Dermis microvascular lymphatic vessel endothelial cell (primary cell): ENCODE results near the gene TNRC6B. TPM values are rescaled to one million over a fixed set of nuclear protein-coding genes. Genes with fewer than 3 reads are reported as not detected.
"Not testable (repeated sequence)": the region's sequence is repeated elsewhere in the genome, so short reads cannot be mapped to it uniquely, and the experiment has no call there.

Experiments
- DNase-seq, 2 donors: peaks; one replicate each; pipeline versions ENCODE4 v3.0.0 to v3.0.0-alpha.2; 2010; ENCODE audit warnings: low read depth in 2 of 2
- total RNA-seq: library from RNA; depleted of rRNA; stranded (reverse); fragments of >200 nt; gene quantifications from 2 replicates; pipeline ENCODE4 v1.2.1, GENCODE V29; 2014

TNRC6B gene
- total RNA-seq, 1 donor from 2014 or later, result 12.6 TPM

DNA sequence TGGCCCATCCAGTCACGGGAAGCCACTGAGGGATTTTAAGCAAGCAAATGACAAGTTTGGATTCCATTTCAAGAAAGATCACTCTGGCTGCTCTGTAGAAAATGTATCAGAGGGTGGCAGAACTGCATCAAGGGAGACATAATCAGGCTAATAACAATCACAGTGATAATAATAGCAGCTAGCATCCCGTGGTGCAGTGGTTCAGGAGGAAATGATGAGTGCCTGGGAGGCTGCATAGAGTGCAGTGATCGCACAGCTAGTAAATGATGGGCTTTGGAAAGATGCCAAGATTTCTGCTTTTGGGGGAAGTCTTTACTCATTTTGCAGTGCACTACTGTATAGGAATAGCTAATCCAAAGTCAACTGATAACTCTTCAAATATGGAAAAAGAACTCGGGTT, 35.8 kb downstream of the TNRC6B start:
- peak; percentile 52 to 75 for DNase-seq

DNA sequence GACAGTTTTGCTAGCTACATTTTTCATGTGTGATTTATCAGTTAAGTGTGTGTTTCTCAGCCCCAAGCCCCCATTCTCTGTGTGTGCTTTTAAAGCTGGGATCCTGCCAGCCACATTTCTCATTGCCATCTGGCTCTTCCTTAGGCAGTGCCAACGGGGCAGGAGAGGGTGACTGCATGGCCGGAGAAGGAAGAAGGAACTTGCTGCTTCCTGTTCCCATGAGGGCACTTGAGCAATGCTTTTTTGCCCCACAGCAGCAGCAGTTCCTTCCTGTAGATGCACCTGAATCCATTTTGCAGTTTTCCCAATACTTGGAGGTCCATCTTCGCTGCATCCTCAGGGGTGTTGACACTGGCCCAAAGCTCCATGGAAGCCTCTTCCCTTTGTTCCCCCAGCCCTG, 37.5 kb downstream of the TNRC6B start:
- peak in 1 of 2 donors; percentile 62 for DNase-seq

DNA sequence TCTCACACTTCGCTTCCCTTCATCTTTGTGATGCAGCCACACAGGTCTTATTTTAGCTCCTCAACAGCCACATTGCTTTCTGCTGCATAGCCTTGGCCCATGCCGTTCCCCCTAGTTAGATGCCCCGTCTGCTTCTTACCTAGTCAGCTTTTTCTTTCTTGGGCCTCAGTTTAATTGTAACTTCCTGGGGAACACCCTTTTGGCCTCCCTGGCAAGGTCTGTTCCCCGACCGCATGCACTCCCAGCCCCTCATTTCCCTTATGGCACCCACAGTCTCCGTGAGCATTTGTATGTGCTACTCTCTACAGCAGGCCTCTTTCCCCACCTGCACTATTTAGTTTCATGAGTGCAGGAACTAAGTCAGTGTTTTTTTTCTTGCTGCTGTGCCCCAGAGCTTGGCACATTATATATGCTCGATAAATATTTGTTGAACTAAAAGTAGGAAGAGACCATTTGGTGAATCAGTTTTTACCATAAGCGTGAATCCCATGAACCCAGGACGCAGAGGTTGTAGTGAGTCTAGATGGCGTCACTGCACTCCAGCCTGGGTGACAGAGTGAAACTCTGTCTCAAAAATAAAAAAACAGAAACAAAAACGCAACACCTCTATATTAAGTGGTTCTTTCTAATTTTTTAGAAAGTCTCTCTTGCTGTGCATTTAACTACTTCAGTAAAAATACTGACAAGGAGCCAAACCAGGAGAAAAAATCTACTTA, 38.5 kb downstream of the TNRC6B start:
- no peak for DNase-seq

DNA sequence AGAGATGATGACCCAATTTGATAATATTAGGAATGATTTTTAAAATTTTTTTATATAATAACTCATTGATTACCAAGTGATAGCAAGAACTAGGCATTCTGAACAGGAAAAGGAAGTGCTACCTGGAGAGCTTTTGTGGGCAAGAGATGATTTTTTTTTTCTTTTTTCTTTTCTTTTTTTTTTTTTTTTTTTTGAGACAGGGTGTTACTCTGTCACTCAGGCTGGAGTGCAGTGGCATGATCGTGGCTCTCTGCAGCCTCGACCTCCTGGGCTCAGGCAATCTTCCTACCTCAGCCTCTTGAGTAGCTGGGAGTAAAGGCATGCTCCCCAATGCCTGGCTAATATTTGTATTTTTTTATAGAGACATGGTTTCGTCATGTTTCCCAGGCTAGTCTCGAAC, 40.4 kb downstream of the TNRC6B start:
- no peak for DNase-seq

DNA sequence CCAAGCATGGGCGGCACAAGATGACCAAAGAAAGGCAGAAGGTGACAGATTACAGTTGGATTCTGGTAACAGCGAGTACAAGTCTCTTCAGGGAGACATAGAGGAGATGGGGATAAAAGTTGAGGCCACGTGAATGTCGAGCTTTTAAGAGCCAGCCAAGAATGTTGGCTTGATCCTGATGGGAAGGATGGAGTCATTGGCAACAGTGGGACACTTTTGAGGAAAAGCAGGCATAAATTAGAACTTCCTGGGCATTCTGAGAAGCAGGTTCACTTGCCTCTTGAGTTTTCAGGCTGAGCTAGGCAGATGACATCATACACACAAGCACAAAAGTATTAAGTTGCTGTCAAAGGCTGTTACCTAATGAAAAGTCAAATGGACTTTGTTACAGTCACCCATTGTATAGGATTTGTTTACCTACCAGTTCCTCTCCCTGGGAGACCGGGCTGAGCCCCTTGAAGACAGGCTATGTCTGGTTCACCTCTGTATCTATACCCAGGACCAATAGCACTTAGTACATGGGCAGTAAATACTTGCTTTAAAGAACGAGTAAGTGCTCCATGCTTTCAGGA, 41.1 kb downstream of the TNRC6B start:
- no peak for DNase-seq

DNA sequence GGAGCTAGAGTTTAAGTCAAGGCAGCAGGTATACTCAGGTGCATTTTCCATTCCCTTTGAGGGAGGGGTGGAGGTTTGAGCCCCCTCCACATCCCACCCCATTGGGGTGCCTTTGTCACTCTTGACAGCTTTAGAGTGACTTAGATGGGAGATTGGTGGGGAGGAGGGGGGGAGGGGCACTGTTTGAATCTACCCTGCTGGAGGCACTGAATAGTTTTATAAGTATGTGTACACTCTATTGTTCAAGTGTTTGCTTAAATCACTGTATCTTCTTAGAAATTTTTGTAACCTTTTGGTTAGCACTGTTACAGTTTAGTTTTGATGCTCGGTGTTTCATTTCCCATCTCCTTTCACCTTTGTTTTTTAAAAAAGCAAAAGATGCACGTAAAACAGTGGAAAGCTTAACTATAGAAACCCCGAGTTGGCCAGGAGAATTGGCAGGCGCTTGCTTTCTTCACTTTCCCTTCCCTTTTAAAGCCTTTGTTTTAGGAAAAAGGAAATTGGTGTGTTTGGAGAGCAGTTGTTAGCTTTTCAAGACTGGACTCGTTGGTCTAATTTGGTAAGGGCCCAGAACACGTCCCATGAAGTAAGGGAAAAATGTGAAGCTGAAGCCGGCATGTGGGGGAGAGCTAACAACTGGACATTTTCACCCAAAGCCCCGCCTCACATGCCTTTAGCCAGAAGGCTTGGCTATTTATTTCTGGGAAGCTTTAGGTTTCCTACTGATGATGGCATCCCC, 42.8 kb downstream of the TNRC6B start:
- peak in 1 of 2 donors; percentile 48 for DNase-seq

DNA sequence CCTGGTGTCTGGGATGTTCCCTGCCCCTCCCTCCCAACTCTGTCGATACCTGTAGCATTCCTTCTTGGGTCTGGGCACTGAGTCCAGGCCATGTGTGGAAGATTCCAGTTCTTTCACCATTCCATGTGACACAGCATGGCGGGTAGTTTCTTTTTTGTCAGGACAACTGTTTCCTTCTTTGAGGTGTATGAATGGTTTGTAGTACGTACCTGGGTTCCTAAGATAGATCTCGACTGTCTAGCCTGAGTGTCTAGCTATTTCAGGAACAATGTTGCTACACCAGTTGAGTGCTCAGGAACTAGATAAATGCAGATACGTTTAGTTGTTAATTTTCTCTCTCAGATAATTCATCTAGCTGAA, 43.3 kb downstream of the TNRC6B start:
- no peak for DNase-seq

DNA sequence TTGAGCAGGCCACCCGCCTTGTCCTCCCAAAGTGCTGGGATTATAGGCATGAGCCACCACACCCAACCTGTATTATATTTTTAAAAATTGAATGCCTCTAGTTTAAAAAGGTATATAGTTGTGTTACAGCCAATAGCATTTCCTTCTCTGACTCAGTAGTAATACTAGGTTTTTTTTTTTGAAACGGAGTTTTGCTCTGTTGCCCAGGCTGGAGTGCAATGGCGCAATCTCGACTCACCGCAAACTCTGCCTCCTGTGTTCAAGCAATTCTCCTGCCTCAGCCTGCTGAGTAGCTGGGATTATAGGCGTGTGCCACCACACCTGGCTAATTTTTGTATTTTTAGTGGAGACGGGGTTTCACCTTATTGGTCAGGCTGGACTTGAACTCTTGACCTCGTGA, 45.3 kb downstream of the TNRC6B start:
- DNase-seq, result not testable (repeated sequence)

DNA sequence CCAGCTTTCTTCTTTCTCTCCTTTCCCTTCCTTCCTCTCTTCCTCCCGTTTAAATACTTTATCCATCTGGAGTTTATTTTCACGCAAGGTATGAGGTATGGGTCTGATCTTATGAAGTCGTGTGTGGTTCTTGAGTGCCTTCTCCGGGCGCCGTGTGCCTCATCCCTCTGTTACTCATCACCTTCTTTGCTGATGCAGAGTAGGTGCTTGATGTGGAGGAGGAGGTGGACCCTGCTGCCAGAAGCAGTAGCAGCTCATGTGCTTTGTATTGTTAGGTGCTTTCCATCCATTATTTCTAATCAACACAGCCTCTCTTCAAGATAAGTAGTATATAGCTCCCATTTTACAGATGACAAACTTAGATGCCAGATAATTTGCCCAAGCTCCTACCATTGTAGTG, 47.0 kb downstream of the TNRC6B start:
- no peak for DNase-seq

DNA sequence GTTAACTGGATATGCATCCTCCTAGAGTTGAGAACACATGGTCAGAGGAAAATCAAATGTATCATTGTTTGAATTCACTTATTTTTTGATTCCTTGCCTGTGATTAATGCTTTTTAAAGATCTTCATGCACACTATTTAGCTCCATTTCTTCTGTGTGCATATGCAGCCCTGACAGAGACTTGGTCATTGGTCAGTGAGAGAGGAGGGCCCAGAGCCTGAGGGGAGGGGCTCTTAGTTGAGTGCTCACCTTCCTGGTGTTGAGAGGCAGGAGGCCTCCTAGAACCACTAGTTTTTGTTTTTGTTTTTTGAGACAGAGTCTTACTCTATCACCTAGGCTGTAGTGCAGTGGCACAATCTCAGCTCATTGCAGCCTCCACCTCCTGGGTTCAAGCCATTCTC, 48.9 kb downstream of the TNRC6B start:
- DNase-seq, result no peak

DNA sequence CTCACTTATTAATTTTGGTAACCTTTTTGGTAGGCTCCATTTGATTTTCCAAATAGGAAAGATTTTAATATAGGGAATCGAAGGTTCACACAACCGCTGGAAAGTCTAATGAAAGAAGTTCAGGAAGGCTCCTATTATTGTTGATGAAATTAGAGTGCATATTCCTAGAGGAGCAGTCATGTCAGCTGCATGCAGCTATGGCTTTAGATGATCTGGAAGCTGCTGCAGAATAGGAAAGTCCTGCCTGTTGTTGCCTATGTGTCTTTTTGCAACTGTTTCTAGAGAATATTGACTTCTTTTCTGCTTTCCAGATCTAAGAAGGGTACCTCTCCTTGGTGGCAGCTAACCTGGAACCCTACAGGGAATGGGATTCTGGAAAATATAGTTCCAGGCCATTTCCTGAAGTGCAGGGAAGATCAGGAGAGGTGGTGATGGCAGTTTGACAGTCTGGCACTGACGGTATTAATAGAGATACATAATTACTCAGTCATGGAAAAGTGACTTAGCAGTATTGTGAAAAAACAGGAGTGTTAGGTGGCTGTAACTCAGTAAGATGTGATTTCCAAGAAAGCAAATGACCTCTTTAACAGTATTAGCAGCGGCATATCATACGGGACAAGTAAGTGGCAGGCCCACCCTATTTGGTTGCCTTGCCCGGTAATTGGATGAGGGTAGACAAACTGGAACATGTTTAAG, 54.0 kb downstream of the TNRC6B start:
- DNase-seq, result no peak

DNA sequence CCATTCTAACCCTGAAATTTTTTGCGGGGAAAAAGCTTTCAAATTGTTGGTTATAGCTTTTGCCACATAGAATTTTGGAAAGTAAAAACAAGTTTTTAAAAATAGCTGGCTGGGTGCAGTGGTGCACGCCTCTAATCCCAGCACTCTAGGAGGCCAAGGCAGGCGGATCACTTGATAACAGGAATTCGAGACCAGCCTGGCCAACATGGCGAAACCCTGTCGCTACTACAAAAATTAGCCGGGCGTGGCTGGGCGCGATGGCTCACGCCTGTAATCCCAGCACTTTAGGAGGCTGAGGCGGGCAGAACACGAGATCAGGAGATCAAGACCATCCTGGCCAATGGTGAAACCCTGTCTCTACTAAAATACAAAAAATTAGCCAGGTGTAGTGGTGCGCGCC, 54.9 kb downstream of the TNRC6B start:
- no peak for DNase-seq

DNA sequence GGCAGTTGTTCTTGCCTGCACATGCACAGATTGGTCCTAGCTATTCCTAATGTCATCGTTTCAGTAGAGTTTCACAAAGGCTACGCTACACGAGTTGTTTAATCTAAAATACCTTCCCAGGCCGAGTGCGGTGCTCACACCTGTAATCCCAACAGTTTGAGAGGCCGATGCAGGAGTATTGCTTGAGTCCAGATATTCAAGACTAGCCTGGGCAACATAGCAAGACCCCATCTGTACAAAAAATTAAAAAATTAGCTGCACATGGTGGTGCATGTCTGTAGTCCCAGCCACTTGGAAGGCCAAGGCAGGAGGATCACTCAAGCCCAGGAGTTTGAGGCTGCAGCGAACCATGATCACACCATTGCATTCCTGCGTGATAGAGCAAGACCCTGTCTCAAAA, 56.2 kb downstream of the TNRC6B start:
- DNase-seq, result no peak

DNA sequence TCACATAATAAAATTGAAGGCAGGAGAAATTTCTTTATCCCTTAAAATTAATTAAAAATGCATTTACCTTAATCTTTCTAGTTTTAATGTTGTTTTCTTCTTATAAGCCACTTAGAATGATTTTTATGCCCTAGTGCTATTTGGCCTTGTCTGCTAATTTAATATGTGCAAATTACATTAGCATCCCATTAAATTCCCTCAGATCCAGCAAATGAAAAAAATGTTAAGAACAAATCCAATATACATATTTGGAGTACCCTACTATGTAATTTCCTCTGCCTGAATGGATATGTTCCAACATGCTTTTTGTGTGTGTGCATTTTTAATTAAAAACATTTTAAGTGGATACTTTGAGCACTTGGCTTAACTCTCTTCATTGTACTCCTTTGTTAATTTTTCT, 56.9 kb downstream of the TNRC6B start:
- DNase-seq, result no peak

DNA sequence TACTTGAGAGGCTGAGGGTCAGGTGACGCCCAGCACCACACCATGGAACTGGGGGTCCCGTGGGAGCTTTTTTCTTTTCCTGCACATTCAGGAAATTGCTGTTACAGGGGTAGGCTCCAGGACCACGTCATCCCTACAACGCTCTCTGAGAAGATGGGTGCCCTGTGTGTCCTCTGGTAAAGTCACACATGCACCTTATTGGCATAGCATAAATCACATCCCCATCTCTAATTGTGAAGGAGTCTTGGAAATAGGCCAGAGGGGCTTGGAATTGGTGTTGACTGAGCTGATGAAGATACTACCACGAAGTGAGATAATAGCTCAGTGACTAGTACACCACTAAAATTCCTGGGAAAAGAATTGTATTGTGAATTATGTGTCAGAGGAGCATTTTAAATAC, 57.6 kb downstream of the TNRC6B start:
- DNase-seq, result no peak

DNA sequence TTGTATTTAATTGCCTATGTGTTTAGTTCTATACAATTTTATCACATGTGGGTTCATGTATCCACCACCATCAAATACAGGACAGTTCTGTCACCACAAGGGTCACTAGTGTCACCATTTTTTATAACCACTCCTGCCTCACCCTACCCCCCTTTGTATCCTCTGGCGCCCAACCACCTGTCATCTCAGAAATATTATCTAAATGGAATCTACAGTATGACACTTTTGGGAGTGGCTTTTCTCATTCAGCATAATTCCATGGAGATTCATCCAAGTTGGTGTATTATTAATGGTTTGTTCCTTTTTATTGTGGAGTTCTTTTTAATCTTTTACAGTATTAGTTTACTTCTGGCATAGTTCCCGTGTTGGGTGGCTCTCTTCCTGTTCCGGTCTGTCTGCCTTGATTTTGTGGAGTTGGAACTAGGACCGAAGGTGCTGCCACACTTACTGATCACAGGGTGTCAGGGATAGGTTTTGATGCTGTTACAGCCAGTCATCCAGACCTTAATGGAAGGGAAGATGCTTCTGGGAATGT, 58.5 kb downstream of the TNRC6B start:
- DNase-seq, result no peak

DNA sequence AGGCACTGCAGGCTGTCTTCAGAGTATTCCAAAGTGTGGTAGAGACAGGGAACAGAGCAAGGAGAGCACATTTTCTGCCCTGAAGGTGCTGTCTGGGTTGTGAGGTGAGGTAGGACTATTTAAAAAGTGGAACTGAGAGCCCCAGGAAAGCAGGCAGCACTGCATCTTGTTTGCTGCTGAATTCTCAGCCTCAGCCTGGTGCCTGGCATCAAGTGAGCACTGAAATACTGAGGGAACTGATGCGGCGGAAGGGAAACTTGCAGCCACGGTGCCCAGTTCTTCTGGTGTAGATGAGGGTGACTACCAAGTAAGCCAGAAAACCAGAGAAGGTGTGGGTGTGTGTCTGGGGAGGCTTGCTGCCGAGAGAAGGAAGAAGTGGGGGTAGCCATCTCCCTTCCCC, 59.5 kb downstream of the TNRC6B start:
- DNase-seq, result no peak

DNA sequence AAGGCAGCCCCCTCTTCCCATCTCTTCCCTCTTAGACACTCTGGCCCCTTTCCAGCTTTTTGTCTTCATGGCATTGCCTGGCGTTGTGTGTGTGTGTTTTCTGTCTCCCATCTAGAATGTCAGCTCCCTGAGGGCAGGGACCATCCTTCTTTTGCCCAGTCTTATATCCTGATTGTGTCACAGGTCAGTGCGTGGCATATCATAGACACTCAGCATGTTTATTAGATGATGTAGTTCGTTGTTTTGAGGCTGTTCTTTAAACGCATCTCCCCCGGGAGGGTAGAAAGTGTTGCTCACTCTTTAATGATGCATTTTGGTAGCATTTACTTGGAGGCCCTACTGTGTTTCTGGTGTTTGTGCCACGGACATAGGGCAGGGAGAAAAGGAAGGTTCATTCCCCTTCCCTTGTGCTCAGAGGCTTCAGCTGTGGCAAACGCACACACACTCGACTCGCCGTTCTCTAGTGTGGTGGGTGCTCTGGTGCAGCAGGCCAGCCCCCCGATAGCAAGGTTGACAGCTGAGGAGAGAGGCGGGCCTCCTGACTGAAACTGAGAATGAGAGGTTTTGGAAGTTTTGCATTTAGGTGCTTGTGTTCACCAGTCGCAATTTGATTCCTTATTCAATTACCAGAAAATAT, 60.2 kb downstream of the TNRC6B start:
- no peak for DNase-seq

DNA sequence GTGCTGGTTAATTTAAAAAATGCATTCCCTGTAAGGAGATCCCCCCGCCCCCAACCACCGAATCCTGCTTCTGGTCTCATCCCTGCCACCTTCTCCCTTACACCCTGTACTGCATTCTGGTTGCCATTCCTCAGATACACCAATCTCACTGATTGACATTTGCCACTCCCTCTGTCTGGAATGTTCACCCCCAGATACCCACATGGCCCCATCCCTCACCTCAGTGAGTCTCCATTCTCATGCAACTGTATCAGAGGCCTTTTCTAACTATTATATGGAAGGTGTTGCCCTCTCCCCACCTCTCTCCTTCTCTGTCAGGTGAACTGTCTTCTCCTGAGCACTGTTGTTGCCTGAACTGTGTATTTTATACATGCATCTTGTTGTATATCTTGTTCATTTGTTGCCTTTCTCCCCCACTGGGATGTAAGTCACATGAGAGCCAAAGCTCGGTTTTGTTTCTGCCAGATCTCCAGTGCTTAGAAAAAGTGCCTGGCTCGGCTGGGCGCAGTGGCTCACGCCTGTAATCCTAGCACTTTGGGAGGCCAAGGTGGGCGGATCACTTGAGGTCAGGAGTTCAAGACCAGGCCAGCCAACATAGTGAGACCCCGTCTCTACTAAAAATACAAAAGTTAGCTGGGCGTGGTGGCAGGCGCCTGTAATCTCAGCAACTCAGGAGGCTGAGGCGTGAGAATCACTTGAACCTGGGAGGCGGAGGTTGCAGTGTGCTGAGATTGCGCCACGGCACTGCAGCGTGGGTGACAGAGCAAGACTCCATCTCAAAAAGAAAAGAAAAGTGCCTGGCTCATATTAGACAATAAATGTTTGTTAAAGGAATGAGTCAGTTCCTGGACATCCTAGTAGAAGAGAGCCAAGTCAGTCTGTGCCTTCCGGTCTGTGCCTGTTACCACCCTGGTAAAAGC, 61.0 kb downstream of the TNRC6B start:
- peak in 1 of 2 donors; percentile 76 for DNase-seq

DNA sequence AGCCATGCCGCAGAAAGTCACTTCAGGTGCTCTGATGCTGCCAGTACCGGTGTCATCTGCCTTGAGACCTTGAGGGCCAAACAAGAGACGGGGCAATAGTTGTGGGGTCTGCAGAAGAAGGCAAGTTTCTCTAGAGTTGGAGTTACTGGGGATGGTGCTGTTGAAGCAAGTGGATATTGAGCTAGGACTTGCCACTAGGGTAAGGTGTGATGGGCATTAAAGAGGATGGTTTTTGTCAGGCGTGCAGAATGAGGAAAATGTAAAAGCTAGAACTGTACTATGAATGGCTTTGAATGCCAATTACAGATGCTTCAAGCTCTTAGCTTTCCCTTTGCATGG, 61.6 kb downstream of the TNRC6B start:
- no peak for DNase-seq

DNA sequence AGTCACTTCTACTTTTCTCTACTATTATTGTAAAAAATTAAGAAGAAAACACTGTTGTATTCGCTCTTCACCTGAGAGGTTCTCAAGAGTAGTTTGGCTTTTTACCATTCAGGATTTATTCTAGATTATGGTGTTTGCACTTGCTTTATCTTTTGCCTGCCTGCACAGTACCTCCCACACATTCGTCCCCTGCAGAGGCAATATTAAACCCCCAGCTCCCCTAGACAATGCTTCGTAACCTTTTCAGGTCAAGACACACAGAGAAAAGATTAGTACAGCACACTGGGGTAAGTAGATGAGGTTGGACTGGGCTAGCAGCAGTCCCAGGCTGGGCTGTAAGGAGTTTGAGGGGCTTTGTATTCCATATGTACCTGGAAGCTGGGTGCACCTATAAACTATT, 62.4 kb downstream of the TNRC6B start:
- DNase-seq, result no peak
